IPS DF 4.7 (cell line): ENCODE data around the gene GPNMB.

ENCODE experiments used
- DNase-seq: peaks from one replicate; pipeline ENCODE4 v3.0.0-alpha.2; 2013; ENCODE audit warnings: low spot score; ENCODE audit errors: extremely low read depth

The GPNMB gene

GRCh38 chr7:23230641-23231101 lies 15.9 kb upstream of the GPNMB start:
- no peak for DNase-seq

DNA sequence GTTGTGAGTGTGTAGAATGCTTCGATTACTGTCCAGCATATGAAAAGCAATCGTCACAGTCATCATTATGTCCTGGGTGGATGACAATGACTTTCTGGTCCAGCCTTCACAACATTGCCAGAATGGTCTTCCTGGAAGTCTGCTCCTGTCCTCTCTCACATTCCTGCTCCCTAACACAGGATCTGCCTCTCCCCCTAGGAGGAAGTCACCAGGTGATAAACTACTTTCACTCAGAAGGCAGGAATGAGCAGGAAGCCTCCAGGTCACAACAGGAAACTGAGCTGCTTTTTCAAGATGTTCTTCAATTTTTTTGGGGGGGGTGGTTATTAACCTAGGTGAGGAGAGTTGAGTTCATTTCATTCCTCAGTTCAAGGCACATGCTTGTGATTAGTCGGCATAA lies 13.6 kb upstream of the GPNMB start:
- no peak for DNase-seq

GRCh38 chr7:23234569-23235296 lies 11.8 kb upstream of the GPNMB start:
- no peak for DNase-seq

DNA sequence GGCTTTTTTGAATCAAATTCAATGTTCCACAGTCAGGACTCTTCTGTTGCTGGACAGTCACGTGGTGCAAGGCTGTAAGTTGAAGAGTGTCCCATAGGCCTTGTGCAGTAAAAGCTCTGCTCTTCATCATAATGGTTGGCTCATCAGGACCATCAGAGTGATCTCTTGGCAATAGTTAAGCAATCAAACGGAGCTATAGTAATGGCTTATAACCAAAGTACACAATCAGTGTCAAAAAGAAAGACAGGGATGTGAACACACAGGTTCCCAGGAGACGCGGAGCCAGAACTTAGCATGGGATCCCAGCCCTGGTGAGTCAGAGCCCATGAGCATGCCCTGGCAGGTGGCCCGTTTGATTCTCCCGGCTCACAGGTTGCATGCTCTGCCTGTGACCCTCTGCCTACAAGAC lies 10.8 kb upstream of the GPNMB start:
- no peak for DNase-seq

DNA sequence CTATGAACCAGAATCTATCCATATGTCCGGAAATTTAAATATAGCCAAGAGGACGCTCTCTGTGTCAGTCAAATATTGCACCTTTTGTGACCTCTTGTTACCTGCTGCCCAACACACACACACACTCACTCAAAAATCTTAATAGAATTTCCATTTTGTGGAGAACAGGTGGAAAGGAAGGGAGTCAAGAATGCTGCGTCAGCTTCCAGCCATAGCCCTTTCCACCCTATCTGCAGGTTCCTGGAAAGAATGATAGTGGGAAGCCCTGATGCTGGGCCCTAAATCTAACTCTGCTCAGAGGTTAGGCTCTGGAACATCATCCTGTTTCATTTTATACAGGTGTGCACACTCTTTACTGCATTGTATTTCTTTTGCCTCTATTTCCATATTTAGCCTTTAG lies 9.6 kb upstream of the GPNMB start:
- no peak for DNase-seq

GRCh38 chr7:23238983-23239652 lies 7.5 kb upstream of the GPNMB start:
- DNase-seq = no peak

- DNase-seq = no peak
Measured at GRCh38 chr7:23239698-23240097, 6.9 kb upstream of the GPNMB start.

- DNase-seq = no peak
Measured at GRCh38 chr7:23242321-23242720, 4.3 kb upstream of the GPNMB start.

GRCh38 chr7:23242935-23243334 lies 3.6 kb upstream of the GPNMB start:
- no peak for DNase-seq

DNA sequence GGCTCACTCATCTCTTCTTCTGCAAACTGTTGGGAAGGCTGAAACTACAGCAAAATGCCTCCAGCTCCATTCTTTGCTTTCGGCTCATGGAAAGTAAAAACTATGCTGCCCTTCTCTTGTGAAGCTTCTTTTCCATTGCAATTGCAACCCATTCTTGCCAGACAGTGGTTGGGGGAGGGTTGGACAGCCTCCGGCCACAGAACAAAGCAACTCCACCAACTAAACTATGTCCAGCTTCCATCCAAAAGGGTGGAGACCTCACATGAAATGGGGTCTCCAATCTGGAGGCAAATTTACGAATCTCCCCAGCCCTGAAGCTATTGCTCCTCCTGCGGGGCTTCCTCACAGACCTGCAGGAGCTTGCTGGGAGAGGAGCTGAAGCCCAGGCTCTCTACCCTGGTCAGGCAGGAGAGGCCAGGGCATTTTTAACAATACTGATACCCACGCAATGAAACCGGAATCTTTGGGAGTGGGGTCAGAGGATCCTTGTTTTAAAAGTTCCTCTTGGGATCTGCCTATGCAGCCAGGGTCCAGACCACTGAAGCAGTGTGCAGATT lies 549 bp downstream of the GPNMB start:
- no peak for DNase-seq

DNA sequence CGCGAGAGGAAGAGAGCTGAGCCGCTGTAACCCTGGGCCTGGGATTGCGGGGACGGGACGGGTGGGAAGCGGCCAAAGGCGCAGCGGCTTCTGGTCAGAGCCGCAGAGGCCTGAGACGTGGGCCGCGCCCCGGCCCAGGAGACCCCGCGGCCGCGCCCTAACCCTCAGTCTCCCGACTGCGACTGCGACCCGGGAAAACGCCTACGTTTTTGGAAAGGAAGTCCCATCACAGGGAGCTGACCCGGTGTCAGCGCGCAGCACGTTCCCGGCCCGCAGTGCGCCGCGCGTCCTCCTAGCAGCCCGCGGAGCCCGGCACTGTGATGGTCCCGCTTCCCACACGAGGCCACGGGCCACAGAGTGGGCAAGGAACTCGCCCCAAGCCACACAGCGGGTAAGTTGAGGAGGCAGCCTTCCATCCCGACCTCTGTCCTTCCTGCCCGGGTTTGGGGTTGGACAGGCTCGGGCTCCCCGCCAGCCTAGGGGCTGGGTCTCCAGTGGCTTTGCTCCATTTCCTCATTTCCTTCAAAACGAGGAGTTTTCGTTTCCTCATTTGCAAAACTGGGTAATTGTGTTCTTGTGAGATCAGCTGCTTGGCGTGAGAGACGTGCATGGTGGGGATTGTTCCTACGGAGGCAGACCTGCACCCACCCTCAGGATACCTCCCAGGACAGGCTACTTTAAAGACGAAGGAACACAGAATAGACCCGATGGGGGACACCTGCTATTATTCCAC lies 1.2 kb downstream of the GPNMB start:
- DNase-seq = no peak

DNA sequence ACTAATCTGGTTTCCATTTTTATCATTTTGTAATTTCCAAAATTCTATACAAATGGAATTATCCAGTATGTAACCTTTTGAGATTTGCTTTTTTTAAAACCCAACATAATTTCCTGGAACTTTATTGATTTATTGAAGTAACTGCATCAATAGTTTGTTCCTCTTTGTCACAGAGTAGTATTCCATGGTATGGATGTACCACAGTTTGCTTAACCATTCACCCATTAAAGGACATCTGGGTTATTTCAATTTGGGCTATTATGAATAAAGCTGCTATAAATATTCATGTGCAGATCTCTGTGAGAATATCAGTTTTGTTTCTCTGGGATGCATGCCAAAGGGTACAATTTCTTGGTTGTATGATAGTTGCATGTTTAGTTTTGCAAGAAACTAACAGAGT lies 2.9 kb downstream of the GPNMB start:
- no peak for DNase-seq

- DNase-seq = no peak
Measured at GRCh38 chr7:23254051-23254681, 7.6 kb downstream of the GPNMB start.

GRCh38 chr7:23256731-23257130 lies 10.2 kb downstream of the GPNMB start:
- no peak for DNase-seq

DNA sequence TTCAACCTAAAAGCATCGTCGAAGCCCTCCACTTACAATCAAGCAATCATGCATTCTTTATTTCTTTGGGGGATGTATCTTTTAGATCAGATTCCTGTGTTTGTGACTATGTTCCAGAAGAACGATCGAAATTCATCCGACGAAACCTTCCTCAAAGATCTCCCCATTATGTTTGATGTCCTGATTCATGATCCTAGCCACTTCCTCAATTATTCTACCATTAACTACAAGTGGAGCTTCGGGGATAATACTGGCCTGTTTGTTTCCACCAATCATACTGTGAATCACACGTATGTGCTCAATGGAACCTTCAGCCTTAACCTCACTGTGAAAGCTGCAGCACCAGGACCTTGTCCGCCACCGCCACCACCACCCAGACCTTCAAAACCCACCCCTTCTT lies 13.8 kb downstream of the GPNMB start:
- DNase-seq = no peak

DNA sequence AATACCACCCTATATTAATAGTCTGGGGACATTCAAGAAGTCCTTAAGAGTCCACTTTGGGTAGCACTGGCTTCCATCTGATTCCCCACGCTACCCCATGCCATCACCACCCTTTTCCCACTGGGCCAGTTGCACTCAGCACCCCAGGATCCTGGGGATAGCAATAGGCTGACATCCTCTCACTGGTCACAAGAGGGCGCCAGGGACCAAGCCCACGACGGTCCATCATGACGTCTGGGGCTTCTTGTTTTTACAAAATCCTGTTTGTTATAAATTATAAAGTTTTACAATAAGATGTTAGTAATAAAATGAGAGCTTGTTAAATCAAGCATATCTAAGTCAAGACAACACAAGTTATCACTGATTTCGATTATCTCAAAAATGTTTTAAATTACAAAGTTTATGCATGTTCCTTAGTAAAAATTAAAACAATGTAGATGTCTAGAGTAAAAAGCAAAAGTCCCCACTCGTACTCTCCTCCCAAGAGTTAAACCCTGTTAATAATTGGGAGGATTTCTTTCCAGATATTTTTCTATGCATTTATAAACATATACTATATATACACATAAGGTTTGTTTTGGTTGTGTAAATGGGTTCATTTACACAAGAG lies 15.4 kb downstream of the GPNMB start:
- DNase-seq = no peak

DNA sequence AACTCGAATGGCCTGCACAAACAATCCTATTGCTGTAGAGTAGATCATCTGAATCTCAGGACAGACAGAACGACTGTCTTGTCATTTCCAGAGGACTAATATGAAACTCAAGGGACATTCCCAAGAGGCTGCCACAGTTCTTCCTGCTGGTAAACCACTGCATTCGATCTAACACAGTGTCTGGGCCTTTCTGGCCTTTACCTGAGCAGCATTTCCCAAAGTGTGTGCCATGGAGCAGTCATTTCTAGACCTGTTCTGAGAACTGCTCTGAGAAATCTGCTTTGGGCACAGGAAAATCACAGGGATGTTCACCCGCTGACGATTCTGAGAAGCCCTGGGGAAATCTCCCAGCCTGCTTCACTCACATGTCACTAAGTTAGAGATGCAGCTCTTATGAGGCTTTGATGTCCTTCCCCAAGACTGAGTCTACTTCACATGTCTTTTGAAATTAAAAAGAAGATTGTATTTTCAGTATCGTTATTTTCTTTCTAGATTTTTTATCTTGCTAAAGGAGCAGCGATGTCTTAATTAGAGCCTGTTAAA lies 18.4 kb downstream of the GPNMB start:
- no peak for DNase-seq

GRCh38 chr7:23266918-23267317 lies 20.3 kb downstream of the GPNMB start:
- DNase-seq = no peak

- DNase-seq = no peak
Measured at GRCh38 chr7:23267357-23267756, 20.8 kb downstream of the GPNMB start.

DNA sequence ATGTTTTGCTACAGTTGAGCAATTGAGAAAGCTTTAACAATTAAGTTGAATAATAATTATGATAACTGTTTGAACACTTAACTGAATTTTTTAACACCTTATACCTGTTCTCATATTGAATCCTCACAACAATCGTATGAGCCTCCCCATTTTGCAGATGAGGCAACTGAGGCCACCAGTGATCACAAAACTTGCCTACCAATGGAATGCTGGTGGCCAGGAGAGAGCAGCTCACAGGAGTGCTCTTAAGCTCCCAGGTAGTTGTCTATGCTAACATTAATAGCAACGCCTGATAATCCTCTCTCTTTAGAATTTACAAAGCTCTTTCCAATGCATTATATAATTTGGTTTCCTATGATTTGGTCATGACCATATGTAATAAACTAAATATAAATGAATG lies 21.6 kb downstream of the GPNMB start:
- no peak for DNase-seq

DNA sequence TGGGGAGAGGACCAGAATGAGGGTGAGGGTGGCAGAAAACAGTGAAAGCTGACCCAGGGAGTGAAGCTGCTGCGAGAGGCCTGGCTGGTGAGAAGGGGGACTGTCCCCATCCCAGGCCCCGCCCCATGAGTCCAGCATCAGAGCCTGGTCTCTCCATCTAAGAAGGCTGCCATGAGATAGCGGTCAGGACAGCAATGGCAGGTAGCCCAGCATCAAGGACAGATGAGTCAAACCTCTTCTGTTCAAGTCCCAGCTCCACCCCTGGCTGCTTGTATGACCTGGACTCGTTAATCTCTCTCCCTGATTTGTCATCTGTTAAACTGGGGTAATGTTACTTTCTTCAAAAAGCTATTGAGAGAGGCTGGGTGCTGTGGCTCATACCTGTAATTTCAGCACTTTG lies 22.2 kb downstream of the GPNMB start:
- no peak for DNase-seq
